ENCODE measurements around the gene SSBP4. TPM values are rescaled to one million over a fixed set of nuclear protein-coding genes. Genes with fewer than 3 reads are reported as not detected.

The SSBP4 gene
- polyA plus RNA-seq, 1 of the 3 experiments (the other 2 are of a cell fraction) = 24.9 TPM

- 100% methylated on average over 1 of the region's 4 CpGs for WGBS (ENCODE audit: low lambda C conversion rate)
- POLR2A ChIA-PET = no interaction called here
These were observed 37.1 kb downstream of the SSBP4 start for GRCh38 chr19:18456279-18456678.

GRCh38 chr19:18456974-18457373 is 37.8 kb downstream of the SSBP4 start:
- Histone ChIP-seq H3K27ac (ENCODE audit: low read depth in 2 of 2, low read length in 1 of 2) (no peak overlapping the region), H3K9ac (no peak overlapping the region), H3K4me1 (ENCODE audit: control insufficient read depth in 1 of 2, insufficient read depth in 2 of 2, low read depth in 1 of 2, low read length in 1 of 2) (peaks cover 9 to 15% of the 10 kb centered on the region in 2 experiments; a peak in 3 of 4 replicates), H3K9me3 (no peaks in the 10 kb centered on the region), H3K4me3 (ENCODE audit: low read depth in 2 of 2, low read length in 1 of 2) (no peak overlapping the region), H4K20me1 (ENCODE audit: insufficient read depth) (peaks cover 33% of the 10 kb centered on the region), H3K36me3 (replicated peaks in 1 of 2; ENCODE audit: control insufficient read depth in 1 of 2, insufficient read depth in 2 of 2, low read length in 1 of 2) (peaks cover 0 to 8% of the 10 kb centered on the region in 2 experiments), H3K4me2 (no peak overlapping the region), H3K9me2 (no peaks in the 10 kb centered on the region), H3F3A (replicated peaks; ENCODE audit: insufficient read depth) (peaks cover 9% of the 10 kb centered on the region), H2AFZ (ENCODE audit: low read depth) (no peak overlapping the region), H3K27me3 (ENCODE audit: insufficient read depth) (no peaks in the 10 kb centered on the region), H3K79me2 (ENCODE audit: insufficient read depth) (no peaks in the 10 kb centered on the region)
- ChIA-PET CTCF (interaction anchor here (0.9 to 1.2 kb wide), 4 partner anchors 9 to 13 kb away, joined by 3 to 8 read pairs (median 3); no protein-coding TSS in a partner anchor), POLR2A (interaction anchor here (0.6 kb wide), 1 partner anchor 35 kb away, joined by 4 read pairs; no protein-coding TSS in a partner anchor)
- 100% methylated on average over 3 of the region's 9 CpGs for WGBS (ENCODE audit: low lambda C conversion rate)
- no peak for DNase-seq
- TF ChIP-seq JUND (IDR thresholded peaks at IDR 0.05) (no peak), RXRA (IDR thresholded peaks at IDR 0.05; ENCODE audit: borderline replicate concordance, low read depth) (no peak), TAF1 (IDR thresholded peaks at IDR 0.05; ENCODE audit: borderline replicate concordance, low read depth, low read length) (no peak), RAD21 (IDR thresholded peaks at IDR 0.05; ENCODE audit: low read length) (no peak), GATA2 (CRISPR knock-in tag; IDR thresholded peaks at IDR 0.05) (no peak), RCOR1 (IDR thresholded peaks at IDR 0.05; ENCODE audit: low read length) (no peak), NRF1 (IDR thresholded peaks at IDR 0.05; ENCODE audit: low read depth, low read length) (no peak), USF2 (IDR thresholded peaks at IDR 0.05; ENCODE audit: borderline replicate concordance, low read depth, low read length) (no peak), PBX3 (IDR thresholded peaks at IDR 0.05) (no peak), YY1 (IDR thresholded peaks at IDR 0.05; ENCODE audit: low read depth) (no peak)
- TF ChIP-seq, protein P1, sequence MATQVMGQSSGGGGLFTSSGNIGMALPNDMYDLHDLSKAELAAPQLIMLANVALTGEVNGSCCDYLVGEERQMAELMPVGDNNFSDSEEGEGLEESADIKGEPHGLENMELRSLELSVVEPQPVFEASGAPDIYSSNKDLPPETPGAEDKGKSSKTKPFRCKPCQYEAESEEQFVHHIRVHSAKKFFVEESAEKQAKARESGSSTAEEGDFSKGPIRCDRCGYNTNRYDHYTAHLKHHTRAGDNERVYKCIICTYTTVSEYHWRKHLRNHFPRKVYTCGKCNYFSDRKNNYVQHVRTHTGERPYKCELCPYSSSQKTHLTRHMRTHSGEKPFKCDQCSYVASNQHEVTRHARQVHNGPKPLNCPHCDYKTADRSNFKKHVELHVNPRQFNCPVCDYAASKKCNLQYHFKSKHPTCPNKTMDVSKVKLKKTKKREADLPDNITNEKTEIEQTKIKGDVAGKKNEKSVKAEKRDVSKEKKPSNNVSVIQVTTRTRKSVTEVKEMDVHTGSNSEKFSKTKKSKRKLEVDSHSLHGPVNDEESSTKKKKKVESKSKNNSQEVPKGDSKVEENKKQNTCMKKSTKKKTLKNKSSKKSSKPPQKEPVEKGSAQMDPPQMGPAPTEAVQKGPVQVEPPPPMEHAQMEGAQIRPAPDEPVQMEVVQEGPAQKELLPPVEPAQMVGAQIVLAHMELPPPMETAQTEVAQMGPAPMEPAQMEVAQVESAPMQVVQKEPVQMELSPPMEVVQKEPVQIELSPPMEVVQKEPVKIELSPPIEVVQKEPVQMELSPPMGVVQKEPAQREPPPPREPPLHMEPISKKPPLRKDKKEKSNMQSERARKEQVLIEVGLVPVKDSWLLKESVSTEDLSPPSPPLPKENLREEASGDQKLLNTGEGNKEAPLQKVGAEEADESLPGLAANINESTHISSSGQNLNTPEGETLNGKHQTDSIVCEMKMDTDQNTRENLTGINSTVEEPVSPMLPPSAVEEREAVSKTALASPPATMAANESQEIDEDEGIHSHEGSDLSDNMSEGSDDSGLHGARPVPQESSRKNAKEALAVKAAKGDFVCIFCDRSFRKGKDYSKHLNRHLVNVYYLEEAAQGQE (IDR thresholded peaks at IDR 0.05; ENCODE audit: low read depth, low read length) = no peak
- TF ChIP-seq, protein P2, sequence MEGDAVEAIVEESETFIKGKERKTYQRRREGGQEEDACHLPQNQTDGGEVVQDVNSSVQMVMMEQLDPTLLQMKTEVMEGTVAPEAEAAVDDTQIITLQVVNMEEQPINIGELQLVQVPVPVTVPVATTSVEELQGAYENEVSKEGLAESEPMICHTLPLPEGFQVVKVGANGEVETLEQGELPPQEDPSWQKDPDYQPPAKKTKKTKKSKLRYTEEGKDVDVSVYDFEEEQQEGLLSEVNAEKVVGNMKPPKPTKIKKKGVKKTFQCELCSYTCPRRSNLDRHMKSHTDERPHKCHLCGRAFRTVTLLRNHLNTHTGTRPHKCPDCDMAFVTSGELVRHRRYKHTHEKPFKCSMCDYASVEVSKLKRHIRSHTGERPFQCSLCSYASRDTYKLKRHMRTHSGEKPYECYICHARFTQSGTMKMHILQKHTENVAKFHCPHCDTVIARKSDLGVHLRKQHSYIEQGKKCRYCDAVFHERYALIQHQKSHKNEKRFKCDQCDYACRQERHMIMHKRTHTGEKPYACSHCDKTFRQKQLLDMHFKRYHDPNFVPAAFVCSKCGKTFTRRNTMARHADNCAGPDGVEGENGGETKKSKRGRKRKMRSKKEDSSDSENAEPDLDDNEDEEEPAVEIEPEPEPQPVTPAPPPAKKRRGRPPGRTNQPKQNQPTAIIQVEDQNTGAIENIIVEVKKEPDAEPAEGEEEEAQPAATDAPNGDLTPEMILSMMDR (IDR thresholded peaks at IDR 0.05) = no peak

More at GRCh38 chr19:18456279-18456678, 37.1 kb downstream of the SSBP4 start:
- Histone ChIP-seq H3K4me2 (no peak overlapping the region), H2AFZ (ENCODE audit: low read depth) (no peak overlapping the region), H3K36me3 (replicated peaks in 1 of 2; ENCODE audit: control insufficient read depth in 1 of 2, insufficient read depth in 2 of 2, low read length in 1 of 2) (peaks cover 0 to 8% of the 10 kb centered on the region in 2 experiments), H3K9me2 (no peaks in the 10 kb centered on the region), H3K27ac (ENCODE audit: low read depth in 2 of 2, low read length in 1 of 2) (no peak overlapping the region), H3F3A (replicated peaks; ENCODE audit: insufficient read depth) (peaks cover 9% of the 10 kb centered on the region), H3K9me3 (no peaks in the 10 kb centered on the region), H3K4me3 (ENCODE audit: low read depth in 2 of 2, low read length in 1 of 2) (no peak overlapping the region), H3K4me1 (ENCODE audit: control insufficient read depth in 1 of 2, insufficient read depth in 2 of 2, low read depth in 1 of 2, low read length in 1 of 2) (peaks cover 9 to 15% of the 10 kb centered on the region in 2 experiments; a peak in 3 of 4 replicates), H4K20me1 (ENCODE audit: insufficient read depth) (peaks cover 31% of the 10 kb centered on the region), H3K27me3 (ENCODE audit: insufficient read depth) (no peaks in the 10 kb centered on the region), H3K79me2 (ENCODE audit: insufficient read depth) (no peaks in the 10 kb centered on the region), H3K9ac (no peak overlapping the region)
- CTCF ChIA-PET = interaction anchor here (0.9 to 1.2 kb wide), 2 partner anchors 10 to 13 kb away, joined by 3 to 8 read pairs; no protein-coding TSS in a partner anchor
- no peak for DNase-seq
- TF ChIP-seq SMC3 (IDR thresholded peaks at IDR 0.05; ENCODE audit: low read depth, low read length) (no peak), MAX (IDR thresholded peaks at IDR 0.05; ENCODE audit: low read depth) (no peak), TEAD4 (IDR thresholded peaks at IDR 0.05; ENCODE audit: borderline replicate concordance, insufficient read depth) (no peak)
